Progenitor cell of endocrine pancreas (in vitro differentiated cells): ENCODE results near the gene VDAC2. TPM values are rescaled to one million over a fixed set of nuclear protein-coding genes. Genes with fewer than 3 reads are reported as not detected.
"Not testable (repeated sequence)": the region's sequence is repeated elsewhere in the genome, so short reads cannot be mapped to it uniquely, and the experiment has no call there.

Experiments used
- DNase-seq: peaks from one replicate; pipeline ENCODE4 v3.0.0; 2021; ENCODE audit warnings: low spot score; ENCODE audit not compliant: unreplicated experiment
- H3K27ac Mint-ChIP-seq: 2 replicates; pipeline ENCODE4 v1.8.0; 2021; ENCODE audit warnings: mild to moderate bottlenecking, moderate library complexity, mixed read lengths
- H3K27me3 Mint-ChIP-seq: 2 replicates; pipeline ENCODE4 v1.8.0; 2021; ENCODE audit warnings: mixed read lengths
- H3K36me3 Mint-ChIP-seq: 2 replicates; pipeline ENCODE4 v1.8.0; 2022; ENCODE audit warnings: mixed read lengths; ENCODE audit not compliant: insufficient read depth
- H3K4me1 Mint-ChIP-seq: 2 replicates; pipeline ENCODE4 v1.8.0; 2021; ENCODE audit warnings: low read depth, mixed read lengths
- H3K4me3 Mint-ChIP-seq: 2 replicates; pipeline ENCODE4 v1.8.0; 2021; ENCODE audit warnings: low read depth, mild to moderate bottlenecking, moderate library complexity, mixed read lengths
- H3K9me3 Mint-ChIP-seq: 2 replicates; pipeline ENCODE4 v1.8.0; 2021; ENCODE audit warnings: low read depth, mixed read lengths
- CTCF ChIP-seq: fragments of 200-600 bp; sonication (generic); IDR thresholded peaks from one replicate; pipeline ENCODE4 v1.5.0; 2021; ENCODE audit warnings: antibody characterized with exemption, mild to moderate bottlenecking; ENCODE audit not compliant: unreplicated experiment
- total RNA-seq: library from RNA; stranded (reverse); gene quantifications from 2 replicates; pipeline ENCODE4 v1.2.1, GENCODE V29; 2021

Gene VDAC2
- total RNA-seq, 1 donor from 2014 or later: 142 TPM

DNA sequence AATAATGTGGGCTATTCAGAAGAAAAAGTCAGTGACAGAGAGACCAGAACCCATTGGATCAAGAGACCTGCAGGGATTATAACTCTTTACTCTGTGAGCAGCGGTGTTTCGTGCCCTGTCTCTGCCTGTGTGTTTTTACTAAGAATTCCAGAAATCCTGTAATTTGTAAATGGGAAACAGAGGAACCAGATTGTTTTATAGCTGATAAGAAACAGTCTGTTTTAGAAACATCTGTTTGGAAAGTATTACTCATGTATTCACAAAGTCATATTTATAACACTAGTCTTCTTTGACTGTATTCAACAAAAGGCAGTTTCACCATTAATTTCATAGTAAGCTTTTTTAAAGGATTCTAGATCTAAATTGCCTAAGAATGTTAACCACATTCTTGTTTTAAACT lies 30.0 kb upstream of the VDAC2 start:
- no peak overlapping the region for H3K4me3 Mint-ChIP-seq

GRCh38 chr10:75181073-75181472 lies 29.5 kb upstream of the VDAC2 start:
- Mint-ChIP-seq H3K4me3 (no peak overlapping the region), H3K9me3 (no peaks in the 10 kb centered on the region), H3K27me3 (no peaks in the 10 kb centered on the region), H3K27ac (no peak overlapping the region), H3K36me3 (peaks cover 5% of the 10 kb centered on the region), H3K4me1 (peaks cover 2% of the 10 kb centered on the region)
- DNase-seq: no peak
- TF ChIP-seq CTCF: no peak

More for the DNA sequence above, 30.0 kb upstream of the VDAC2 start:
- H3K9me3 Mint-ChIP-seq: no peaks in the 10 kb centered on the region
- peaks cover 5% of the 10 kb centered on the region for H3K36me3 Mint-ChIP-seq
- peaks cover 2% of the 10 kb centered on the region for H3K4me1 Mint-ChIP-seq
- no peak overlapping the region for H3K27ac Mint-ChIP-seq
- no peak for DNase-seq
- no peak for TF ChIP-seq CTCF
- H3K27me3 Mint-ChIP-seq: no peaks in the 10 kb centered on the region

DNA sequence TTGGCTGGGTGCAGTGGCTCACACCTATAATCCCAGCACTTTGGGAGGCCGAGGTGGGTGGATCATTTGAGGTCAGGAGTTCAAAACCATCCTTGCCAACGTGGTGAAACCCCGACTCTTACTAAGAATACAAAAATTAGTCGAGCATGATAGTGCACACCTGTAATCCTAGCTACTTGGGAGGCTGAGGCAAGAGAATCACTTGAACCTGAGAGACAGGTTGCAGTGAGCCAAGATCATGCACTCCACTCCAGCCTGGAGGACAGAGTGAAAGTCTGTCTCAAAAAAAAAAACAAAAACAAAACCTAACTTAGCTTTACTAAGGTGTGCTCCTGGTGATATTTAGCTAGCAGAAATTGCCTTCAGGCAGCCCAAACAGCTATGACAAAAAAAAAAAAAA lies 24.3 kb upstream of the VDAC2 start:
- no peak for DNase-seq
- Mint-ChIP-seq H3K27me3 (no peaks in the 10 kb centered on the region), H3K9me3 (no peaks in the 10 kb centered on the region), H3K36me3 (peaks cover 3% of the 10 kb centered on the region), H3K27ac (no peak overlapping the region), H3K4me1 (peaks cover 10% of the 10 kb centered on the region), H3K4me3 (no peak overlapping the region)
- no peak for TF ChIP-seq CTCF

DNA sequence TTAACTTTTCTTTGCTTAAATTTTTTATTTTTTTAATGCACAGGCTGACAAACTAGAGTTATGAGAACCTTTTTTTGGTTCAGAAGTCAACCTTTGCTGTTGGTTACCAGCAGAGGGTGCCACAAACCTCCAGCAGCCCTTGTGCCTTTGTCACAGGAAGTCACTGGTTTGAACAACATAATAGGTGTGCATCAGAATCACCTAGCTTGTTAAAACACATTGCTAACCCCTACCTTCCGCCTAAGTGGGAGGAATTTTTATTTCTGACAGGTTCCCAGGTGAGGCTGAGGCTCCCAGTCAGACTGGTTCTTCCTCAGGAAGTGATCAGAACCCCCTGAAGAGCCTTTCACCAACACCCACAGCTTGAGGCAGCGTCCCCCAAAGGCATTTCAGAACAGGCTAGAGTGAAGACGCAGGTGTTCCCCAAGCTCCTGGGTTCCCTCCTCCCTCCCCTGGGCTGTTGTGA lies 22.6 kb upstream of the VDAC2 start:
- Mint-ChIP-seq H3K36me3 (no peaks in the 10 kb centered on the region), H3K27ac (peak overlapping the region; percentile 84), H3K9me3 (no peaks in the 10 kb centered on the region), H3K4me1 (peaks cover 16% of the 10 kb centered on the region), H3K4me3 (no peak overlapping the region), H3K27me3 (no peaks in the 10 kb centered on the region)
- TF ChIP-seq CTCF: peak; percentile 72
- DNase-seq: peak; percentile 19

GRCh38 chr10:75188522-75188921 lies 22.1 kb upstream of the VDAC2 start:
- not testable (repeated sequence) for H3K36me3 Mint-ChIP-seq, H3K9me3 Mint-ChIP-seq, DNase-seq, H3K27ac Mint-ChIP-seq, H3K4me3 Mint-ChIP-seq, H3K27me3 Mint-ChIP-seq
- peaks cover 16% of the 10 kb centered on the region for H3K4me1 Mint-ChIP-seq

GRCh38 chr10:75189266-75190096 lies 21.1 kb upstream of the VDAC2 start:
- peak overlapping the region; percentile 39 for H3K27ac Mint-ChIP-seq
- H3K9me3 Mint-ChIP-seq: no peaks in the 10 kb centered on the region
- no peak overlapping the region for H3K4me3 Mint-ChIP-seq
- H3K27me3 Mint-ChIP-seq: no peaks in the 10 kb centered on the region
- H3K4me1 Mint-ChIP-seq: peaks cover 16% of the 10 kb centered on the region
- no peak for DNase-seq
- no peaks in the 10 kb centered on the region for H3K36me3 Mint-ChIP-seq
- no peak for TF ChIP-seq CTCF
